H1 (cell line): Measurements from ENCODE around the gene EWSR1. TPM values are rescaled to one million over a fixed set of nuclear protein-coding genes. Genes with fewer than 3 reads are reported as not detected.

Experiments
- FOSL1 ChIP-seq: IDR thresholded peaks from 2 replicates; pipeline ENCODE4 v1.6.1; 2011; ENCODE audit warnings: mild to moderate bottlenecking, low read depth, low read length, moderate library complexity; ENCODE audit not compliant: insufficient read depth
- GABPA ChIP-seq: IDR thresholded peaks from 2 replicates; pipeline ENCODE4 v1.6.1; 2011; ENCODE audit warnings: mild to moderate bottlenecking, low read length, moderate library complexity, borderline replicate concordance; ENCODE audit not compliant: insufficient read depth
- GTF2F1 ChIP-seq: IDR thresholded peaks from 2 replicates; pipeline ENCODE4 v1.6.1; 2012; ENCODE audit warnings: low read depth, low read length, improper control_type of control experiment, borderline replicate concordance
- HDAC6 ChIP-seq: IDR thresholded peaks from one replicate; pipeline ENCODE4 v1.7.1; 2012; ENCODE audit warnings: low read depth, mild to moderate bottlenecking, inconsistent platforms, low read length, moderate library complexity
- JUN ChIP-seq: IDR thresholded peaks from 2 replicates; pipeline ENCODE4 v1.6.1; 2011; ENCODE audit warnings: low read depth, mild to moderate bottlenecking, improper control_type of control experiment, low read length
- NANOG ChIP-seq: IDR thresholded peaks from 2 replicates; pipeline ENCODE4 v1.6.1; 2011; ENCODE audit warnings: low read length, low read depth, mild to moderate bottlenecking, inconsistent platforms; ENCODE audit not compliant: insufficient read depth, poor library complexity, severe bottlenecking
- POLR2A ChIP-seq, 2 experiments: IDR thresholded peaks; 1 replicate in 1 of 2; 2 replicates in 1 of 2; pipeline ENCODE4 v1.6.1; 2011; ENCODE audit warnings: low read depth in 2 of 2, low read length in 2 of 2, mild to moderate bottlenecking in 2 of 2; ENCODE audit errors: control extremely low read depth in 1 of 2
- RAD21 ChIP-seq, 2 experiments: IDR thresholded peaks in 1 of 2; conservative IDR thresholded peaks in 1 of 2; 2 replicates each; pipeline ENCODE4 v1.6.1; 2011; ENCODE audit warnings: low read depth in 2 of 2, low read length in 2 of 2, improper control_type of control experiment in 1 of 2, inconsistent platforms in 1 of 2, mild to moderate bottlenecking in 1 of 2, moderate library complexity in 1 of 2
- RFX5 ChIP-seq: IDR thresholded peaks from 2 replicates; pipeline ENCODE4 v1.6.1; 2011; ENCODE audit warnings: low read depth, low read length, improper control_type of control experiment, borderline replicate concordance
- TAF1 ChIP-seq: IDR thresholded peaks from 2 replicates; pipeline ENCODE4 v1.6.1; 2011; ENCODE audit warnings: mild to moderate bottlenecking, low read depth, low read length
- TAF7 ChIP-seq: optimal IDR thresholded peaks from 2 replicates; pipeline ENCODE3; 2011; ENCODE audit warnings: low read depth, mild to moderate bottlenecking, inconsistent platforms, low read length, moderate library complexity, borderline replicate concordance
- polyA plus RNA-seq, 7 experiments: library from polyadenylated mRNA; depleted of rRNA in 3 of 7; stranded (reverse) in 5 of 7; unstranded in 2 of 7; fragments of >200 nt in 5 of 7; fragments of 200-250 nt in 2 of 7; gene quantifications; 1 replicate in 5 of 7; 2 replicates in 1 of 7; 4 replicates in 1 of 7; pipeline versions ENCODE4 v1.2.1 to v1.2.3, GENCODE V29; 2011 to 2013; ENCODE audit warnings: missing spikeins in 2 of 7, mixed read lengths in 2 of 7
- total RNA-seq: library from RNA; stranded (reverse); fragmentation: NEBNext Ultra II Directional; extraction: Animal tissue kit (Norgen Biotek cat#: 25700); gene quantifications from 2 replicates; pipeline ENCODE4 v1.2.1, GENCODE V29; 2021
- TF ChIP-seq, protein P1 (sequence below): IDR thresholded peaks from 2 replicates; pipeline ENCODE4 v1.6.1; 2011; ENCODE audit warnings: low read depth, mild to moderate bottlenecking, low read length; ENCODE audit not compliant: insufficient read depth
- TF ChIP-seq, protein P2 (sequence below): IDR thresholded peaks from 2 replicates; pipeline ENCODE4 v1.6.1; 2012; ENCODE audit warnings: low read length, inconsistent platforms

EWSR1 gene
- total and polyA plus RNA-seq, 2 of the 8 experiments (the other 6 are each of a cell fraction or from before 2014, with no cell fraction given) = 387 to 930 TPM

DNA sequence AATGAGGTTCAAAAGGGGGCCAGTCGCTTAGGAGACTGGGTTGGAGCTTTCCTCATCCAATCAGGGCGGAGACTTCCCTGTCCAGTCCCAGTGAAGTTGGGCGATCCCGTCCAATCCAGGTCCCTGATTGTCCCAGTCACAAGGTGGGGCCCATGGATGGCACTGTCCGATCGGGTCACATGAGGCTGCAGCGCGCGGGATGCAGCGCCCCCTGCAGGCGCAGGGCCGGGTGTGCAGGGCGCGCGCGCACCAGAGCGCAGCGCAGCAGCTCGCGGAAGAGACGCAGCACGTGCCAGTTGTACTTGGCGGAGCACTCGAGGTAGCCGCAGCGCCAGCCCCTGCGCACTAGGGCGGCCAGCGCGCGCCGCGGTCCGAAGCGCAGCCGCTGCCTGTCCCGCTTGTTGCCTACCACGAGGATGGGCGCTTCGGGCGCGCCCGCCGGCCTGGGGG, 45.1 kb downstream of the EWSR1 start (continued):
- TF ChIP-seq HDAC6 = no peak
- 0 out of 2 replicates have a peak, but pooled peaks have one; percentile 38 for TF ChIP-seq TAF1
- TF ChIP-seq, protein P1, sequence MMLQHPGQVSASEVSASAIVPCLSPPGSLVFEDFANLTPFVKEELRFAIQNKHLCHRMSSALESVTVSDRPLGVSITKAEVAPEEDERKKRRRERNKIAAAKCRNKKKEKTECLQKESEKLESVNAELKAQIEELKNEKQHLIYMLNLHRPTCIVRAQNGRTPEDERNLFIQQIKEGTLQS = peak; percentile 96
- peak; percentile 55 for TF ChIP-seq NANOG
- TF ChIP-seq FOSL1 = 0 out of 2 replicates have a peak, but pooled peaks have one; percentile 7
- TF ChIP-seq RFX5 = no peak
- TF ChIP-seq JUN = no peak
- TF ChIP-seq POLR2A (IDR thresholded peaks at IDR 0.05; ENCODE audit: control extremely low read depth in 1 of 2, low read depth in 2 of 2, low read length in 2 of 2) = no peak
- peak; percentile 78 for TF ChIP-seq TAF7
- peak; percentile 71 to 82 for TF ChIP-seq RAD21 (IDR thresholded peaks at IDR 0.05 in 1 of 2, conservative IDR thresholded peaks at IDR 0.05 in 1 of 2; ENCODE audit: low read depth in 2 of 2, low read length in 2 of 2)
- TF ChIP-seq, protein P2, sequence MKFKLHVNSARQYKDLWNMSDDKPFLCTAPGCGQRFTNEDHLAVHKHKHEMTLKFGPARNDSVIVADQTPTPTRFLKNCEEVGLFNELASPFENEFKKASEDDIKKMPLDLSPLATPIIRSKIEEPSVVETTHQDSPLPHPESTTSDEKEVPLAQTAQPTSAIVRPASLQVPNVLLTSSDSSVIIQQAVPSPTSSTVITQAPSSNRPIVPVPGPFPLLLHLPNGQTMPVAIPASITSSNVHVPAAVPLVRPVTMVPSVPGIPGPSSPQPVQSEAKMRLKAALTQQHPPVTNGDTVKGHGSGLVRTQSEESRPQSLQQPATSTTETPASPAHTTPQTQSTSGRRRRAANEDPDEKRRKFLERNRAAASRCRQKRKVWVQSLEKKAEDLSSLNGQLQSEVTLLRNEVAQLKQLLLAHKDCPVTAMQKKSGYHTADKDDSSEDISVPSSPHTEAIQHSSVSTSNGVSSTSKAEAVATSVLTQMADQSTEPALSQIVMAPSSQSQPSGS = peak; percentile 80; the same call in 1 of the 2 replicates
- TF ChIP-seq GABPA = peak; percentile 74; the same call in 1 of the 2 replicates
- peak; percentile 85; the same call in 1 of the 2 replicates for TF ChIP-seq GTF2F1
